NCI-H146 (cell line): ENCODE data around the gene C12orf54.
A peak's percentile ranks its signal among the peaks of the same experiment; 100 is the strongest.
"Not testable (repeated sequence)": the region's sequence is repeated elsewhere in the genome, so short reads cannot be mapped to it uniquely, and the experiment has no call there.

Experiments used
- DNase-seq: peaks from one replicate; lab custom pipeline; 2025; lab: John Stamatoyannopoulos, UW

C12orf54 gene

GRCh38 chr12:48510111-48510510 lies 27.8 kb downstream of the C12orf54 start:
- no peak for DNase-seq

DNA sequence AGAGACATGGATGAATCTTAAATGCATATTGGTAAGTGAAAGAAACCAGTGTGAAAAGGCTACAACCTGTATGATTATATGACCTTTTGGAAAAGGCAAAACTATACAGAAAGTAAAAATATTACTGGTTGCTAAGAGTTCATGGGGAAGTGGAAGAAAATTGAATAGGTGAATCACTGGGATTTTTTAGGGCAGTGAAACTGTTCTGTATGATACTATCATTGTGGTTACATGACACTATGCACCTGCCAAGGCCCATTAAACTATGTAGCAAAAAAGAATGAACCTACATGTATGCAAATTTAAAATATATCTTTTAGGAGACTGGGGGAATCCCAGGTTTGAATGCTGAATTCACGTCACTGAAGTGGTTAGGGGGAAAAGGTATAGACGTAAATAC lies 30.6 kb downstream of the C12orf54 start:
- no peak for DNase-seq

DNA sequence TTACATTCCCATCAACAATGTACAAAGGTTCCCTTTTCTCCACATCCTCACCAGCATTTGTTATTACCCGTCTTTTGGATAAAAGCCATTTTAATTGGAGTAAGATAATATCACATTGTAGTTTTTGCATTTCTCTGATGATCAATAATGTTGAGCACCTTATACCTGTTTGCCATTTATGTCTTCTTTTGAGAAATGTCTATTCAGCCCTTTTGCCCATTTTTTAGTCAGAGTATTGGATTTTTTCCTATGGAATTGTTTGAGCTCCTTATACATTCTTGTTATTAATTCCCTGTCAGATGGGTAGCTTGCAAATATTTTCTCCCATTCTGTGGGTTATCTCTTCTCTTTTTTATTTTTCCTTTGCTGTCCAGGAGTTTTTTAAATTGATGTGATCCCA lies 32.4 kb downstream of the C12orf54 start:
- DNase-seq, result no peak

DNA sequence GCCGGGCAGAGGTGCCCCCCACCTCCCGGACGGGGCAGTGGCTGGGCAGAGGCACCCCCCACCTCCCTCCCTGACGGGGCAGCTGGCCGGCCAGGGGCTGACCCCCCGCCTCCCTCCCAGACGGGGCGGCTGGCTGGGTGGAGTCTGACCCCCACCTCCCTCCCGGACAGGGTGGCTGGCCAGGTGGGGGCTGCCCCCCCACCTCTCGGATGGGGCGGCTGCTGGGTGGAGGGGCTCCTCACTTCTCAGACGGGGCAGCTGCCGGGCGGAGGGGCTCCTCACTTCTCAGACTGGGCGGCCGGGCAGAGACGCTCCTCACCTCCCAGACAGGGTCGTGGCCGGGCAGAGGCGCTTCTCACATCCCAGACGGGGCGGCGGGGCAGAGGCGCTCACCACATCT lies 38.1 kb downstream of the C12orf54 start:
- DNase-seq, result not testable (repeated sequence)

DNA sequence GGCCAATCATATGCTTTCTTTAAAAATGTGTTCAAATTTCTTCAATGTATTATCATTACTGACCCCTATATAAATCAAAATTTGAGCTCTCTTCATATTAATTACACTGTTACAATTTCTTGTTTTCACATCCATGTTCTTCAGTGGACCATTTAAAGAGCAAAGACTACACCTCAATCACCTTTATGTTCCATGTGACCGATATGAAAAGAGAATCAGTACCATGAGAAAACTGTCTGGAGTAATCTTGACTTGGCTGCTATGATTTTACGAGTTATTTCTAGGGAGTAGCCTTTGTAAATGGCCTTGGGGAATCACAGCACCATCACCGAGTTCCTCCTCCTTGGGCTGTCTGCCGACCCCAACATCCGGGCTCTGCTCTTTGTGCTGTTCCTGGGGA lies 43.0 kb downstream of the C12orf54 start, which contains the start of gene OR8S1:
OR8S1 (plus strand) TSS at position 301 of the 400 bp plus-strand sequence; CDS start at position 301, 0 bp downstream.
- DNase-seq, result no peak

- DNase-seq, result no peak
Observed at GRCh38 chr12:48527891-48528670, 45.8 kb downstream of the C12orf54 start.

- no peak for DNase-seq
Observed at GRCh38 chr12:48532601-48533000, 50.3 kb downstream of the C12orf54 start.

- no peak for DNase-seq
Observed at GRCh38 chr12:48536602-48537001, 54.3 kb downstream of the C12orf54 start.

DNA sequence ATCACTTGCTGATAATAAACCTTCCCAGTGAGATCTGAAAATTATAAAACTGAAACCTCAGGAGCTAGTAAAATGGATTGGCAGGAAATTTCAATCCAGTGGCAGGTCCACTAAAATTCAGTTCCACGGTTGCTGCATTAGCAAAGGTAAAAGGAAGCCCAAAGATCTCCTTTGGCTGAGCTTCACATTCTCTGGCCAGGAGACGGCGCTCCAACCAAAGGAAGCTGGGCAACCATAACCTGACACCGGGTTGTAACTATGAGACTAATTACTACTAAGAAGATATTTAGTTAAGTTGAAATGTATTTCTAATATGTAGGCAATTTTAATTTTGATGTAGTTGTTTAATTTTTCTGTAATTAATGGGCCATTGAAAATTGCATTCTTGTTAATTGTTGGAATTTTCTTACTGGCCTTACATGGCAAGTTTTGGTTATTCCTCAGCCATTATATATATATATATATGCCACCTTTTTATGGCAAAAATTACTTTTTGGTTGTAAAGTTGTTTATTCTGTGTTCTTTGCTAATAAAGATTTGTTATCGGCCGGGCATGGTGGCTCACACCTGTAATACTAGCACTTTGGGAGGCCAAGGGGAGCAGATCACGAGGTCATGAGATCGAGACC lies 60.1 kb downstream of the C12orf54 start:
- peak; percentile 19 for DNase-seq

GRCh38 chr12:48545833-48546469 lies 63.7 kb downstream of the C12orf54 start:
- no peak for DNase-seq
